ENCODE measurements around the gene ZNF585A. TPM values are rescaled to one million over a fixed set of nuclear protein-coding genes. Genes with fewer than 3 reads are reported as not detected.

ZNF585A gene
- total RNA-seq, 2 donors from 2014 or later = 7.0 to 9.6 TPM

DNA sequence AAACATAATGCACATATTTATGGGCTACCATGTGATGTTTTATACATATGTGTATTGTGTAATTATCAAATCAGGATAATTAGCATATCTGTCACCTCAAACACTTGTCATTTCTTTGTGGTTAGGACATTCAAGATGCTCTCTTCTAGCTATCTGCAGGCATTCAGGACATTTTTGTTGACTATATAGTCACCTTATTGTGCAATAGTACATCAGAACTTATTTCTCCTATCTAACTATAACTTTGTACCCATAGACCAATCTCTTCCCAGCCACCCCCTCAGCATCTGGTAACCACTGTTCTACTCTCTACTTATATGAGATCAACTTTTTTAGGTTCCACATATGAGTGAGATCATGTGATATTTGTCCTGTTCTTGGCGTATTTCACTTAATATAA, 73.9 kb downstream of the ZNF585A start:
- H3K36me3 ChIP-seq = peaks cover 88% of the 10 kb centered on the region
- no peak for DNase-seq (ENCODE audit: low spot score)
- no peak overlapping the region for H3K27ac ChIP-seq
- H3K27me3 ChIP-seq = no peaks in the 10 kb centered on the region
- H3K9me3 ChIP-seq = peaks cover 29 to 98% of the 10 kb centered on the region in 2 donors
- H3K4me3 ChIP-seq = no peak overlapping the region
- TF ChIP-seq, protein P1, sequence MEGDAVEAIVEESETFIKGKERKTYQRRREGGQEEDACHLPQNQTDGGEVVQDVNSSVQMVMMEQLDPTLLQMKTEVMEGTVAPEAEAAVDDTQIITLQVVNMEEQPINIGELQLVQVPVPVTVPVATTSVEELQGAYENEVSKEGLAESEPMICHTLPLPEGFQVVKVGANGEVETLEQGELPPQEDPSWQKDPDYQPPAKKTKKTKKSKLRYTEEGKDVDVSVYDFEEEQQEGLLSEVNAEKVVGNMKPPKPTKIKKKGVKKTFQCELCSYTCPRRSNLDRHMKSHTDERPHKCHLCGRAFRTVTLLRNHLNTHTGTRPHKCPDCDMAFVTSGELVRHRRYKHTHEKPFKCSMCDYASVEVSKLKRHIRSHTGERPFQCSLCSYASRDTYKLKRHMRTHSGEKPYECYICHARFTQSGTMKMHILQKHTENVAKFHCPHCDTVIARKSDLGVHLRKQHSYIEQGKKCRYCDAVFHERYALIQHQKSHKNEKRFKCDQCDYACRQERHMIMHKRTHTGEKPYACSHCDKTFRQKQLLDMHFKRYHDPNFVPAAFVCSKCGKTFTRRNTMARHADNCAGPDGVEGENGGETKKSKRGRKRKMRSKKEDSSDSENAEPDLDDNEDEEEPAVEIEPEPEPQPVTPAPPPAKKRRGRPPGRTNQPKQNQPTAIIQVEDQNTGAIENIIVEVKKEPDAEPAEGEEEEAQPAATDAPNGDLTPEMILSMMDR (IDR thresholded peaks at IDR 0.05) = no peak
- H3K4me1 ChIP-seq = no peaks in the 10 kb centered on the region

DNA sequence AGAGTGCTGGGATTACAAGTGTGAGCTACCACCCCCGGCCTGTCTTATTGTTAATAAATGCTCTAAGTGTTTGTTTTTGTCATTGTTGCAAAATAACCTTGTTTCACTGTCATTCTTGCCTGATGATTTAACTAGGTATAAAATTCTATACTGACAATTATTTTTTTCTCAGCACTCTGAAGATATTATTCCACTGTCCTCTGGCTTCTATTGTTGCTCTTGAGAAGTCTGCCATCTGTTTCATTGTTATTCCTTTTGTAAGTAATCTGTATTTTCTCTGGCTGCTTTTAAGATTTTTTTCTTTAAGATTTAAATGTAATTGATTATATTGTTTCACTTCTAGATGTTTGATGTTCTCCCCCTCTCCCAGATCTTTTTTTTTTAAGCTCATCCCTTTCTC, 76.6 kb downstream of the ZNF585A start:
- Histone ChIP-seq H3K27ac (no peak overlapping the region), H3K9me3 (peaks cover 34 to 97% of the 10 kb centered on the region in 2 donors), H3K36me3 (peaks cover 92% of the 10 kb centered on the region), H3K4me3 (no peak overlapping the region), H3K27me3 (no peaks in the 10 kb centered on the region), H3K4me1 (no peaks in the 10 kb centered on the region)
- no peak for DNase-seq (ENCODE audit: low spot score)
- TF ChIP-seq, protein P1 (IDR thresholded peaks at IDR 0.05) = no peak

Other genes starting within 250 kb of the ZNF585A start
- 1 to 10 TPM; 5.6 to 8.6 TPM for gene ZNF420, start 94.3 kb downstream of the ZNF585A start, total RNA-seq
- 1 to 10 TPM; 6.3 to 7.6 TPM for gene ZNF585B, start 37.8 kb upstream of the ZNF585A start, total RNA-seq
- 1 to 10 TPM; 5.3 to 8.3 TPM for gene ZNF383, start 45.5 kb upstream of the ZNF585A start, total RNA-seq
- gene ZNF527, start 198.4 kb upstream of the ZNF585A start, total RNA-seq = 1 to 10 TPM; 6.9 to 7.3 TPM

All from right atrium auricular region (tissue), 2 donors.